ENCODE data around the gene PLCH1. TPM values are rescaled to one million over a fixed set of nuclear protein-coding genes. Genes with fewer than 3 reads are reported as not detected.

The PLCH1 gene
- total RNA-seq, 1 experiment from 2014 or later = 4.1 TPM

DNA sequence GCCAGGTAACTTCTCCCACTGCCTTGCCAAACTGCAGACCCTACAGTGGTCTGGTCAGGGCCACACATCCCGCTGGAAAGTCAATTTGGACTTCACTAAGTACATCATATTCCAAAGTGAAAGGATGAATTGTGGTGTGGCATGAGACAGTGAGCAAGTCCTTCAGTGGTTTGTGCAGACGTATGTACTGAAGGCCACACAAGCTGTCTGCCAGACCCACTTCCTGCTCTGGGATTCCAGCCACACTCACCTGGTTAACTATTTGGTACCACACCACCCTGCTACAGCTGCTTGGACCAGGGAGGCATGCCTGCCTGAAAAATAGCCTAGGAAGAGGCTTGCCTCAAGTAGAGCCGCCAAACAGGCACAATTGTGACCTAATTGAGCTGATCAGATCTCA is 357.3 kb downstream of the PLCH1 start:
- ChIA-PET POLR2A (ENCODE audit: unreplicated experiment) (no interaction called here), CTCF (no interaction called here)
- no peak overlapping the region for H3K9ac ChIP-seq (ENCODE audit: low read length)

DNA sequence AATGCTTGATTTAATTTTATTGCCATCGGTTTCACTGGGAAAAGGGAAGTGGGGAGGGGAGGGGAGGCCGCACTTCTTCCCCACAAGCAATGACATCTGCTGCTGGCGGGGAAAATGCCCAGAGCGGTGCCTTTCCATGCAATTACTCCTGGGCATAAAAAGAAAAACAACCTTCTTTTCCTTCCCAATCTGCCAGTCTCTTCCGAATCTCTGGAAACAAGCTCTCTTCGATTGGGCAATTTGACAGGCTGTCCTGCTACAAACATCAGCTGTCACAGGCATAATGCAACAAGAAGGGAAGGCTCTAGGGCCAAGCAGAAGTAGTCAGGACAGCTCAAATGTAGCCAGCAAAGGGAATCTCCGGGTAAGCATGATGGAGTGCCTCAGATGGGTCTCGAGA is 358.0 kb downstream of the PLCH1 start:
- TF ChIP-seq, protein P1, sequence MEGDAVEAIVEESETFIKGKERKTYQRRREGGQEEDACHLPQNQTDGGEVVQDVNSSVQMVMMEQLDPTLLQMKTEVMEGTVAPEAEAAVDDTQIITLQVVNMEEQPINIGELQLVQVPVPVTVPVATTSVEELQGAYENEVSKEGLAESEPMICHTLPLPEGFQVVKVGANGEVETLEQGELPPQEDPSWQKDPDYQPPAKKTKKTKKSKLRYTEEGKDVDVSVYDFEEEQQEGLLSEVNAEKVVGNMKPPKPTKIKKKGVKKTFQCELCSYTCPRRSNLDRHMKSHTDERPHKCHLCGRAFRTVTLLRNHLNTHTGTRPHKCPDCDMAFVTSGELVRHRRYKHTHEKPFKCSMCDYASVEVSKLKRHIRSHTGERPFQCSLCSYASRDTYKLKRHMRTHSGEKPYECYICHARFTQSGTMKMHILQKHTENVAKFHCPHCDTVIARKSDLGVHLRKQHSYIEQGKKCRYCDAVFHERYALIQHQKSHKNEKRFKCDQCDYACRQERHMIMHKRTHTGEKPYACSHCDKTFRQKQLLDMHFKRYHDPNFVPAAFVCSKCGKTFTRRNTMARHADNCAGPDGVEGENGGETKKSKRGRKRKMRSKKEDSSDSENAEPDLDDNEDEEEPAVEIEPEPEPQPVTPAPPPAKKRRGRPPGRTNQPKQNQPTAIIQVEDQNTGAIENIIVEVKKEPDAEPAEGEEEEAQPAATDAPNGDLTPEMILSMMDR (conservative IDR thresholded peaks at IDR 0.05; ENCODE audit: low read depth, low read length) = no peak
- TF ChIP-seq EZH2phosphoT487 (IDR thresholded peaks at IDR 0.05; ENCODE audit: borderline replicate concordance, low read length) = no peak
- TF ChIP-seq EZH2 (IDR thresholded peaks at IDR 0.05; ENCODE audit: low read length, unreplicated experiment) = no peak
- CTCF ChIA-PET = no interaction called here
- H3K27me3 ChIP-seq (ENCODE audit: low read length) = no peaks in the 10 kb centered on the region
- H3K4me1 ChIP-seq (ENCODE audit: insufficient read depth, low read length) = peaks cover 20% of the 10 kb centered on the region
- H3K9me2 ChIP-seq (replicated peaks; ENCODE audit: low read length) = no peaks in the 10 kb centered on the region
- intact Hi-C loops (cut with micrococcal nuclease) = loop anchor here (10.0 kb wide), 3 partner anchors 108 to 468 kb away; partner anchors contain the start of gene SLC33A1
- BruUV-seq (replicated peaks) = no TSS peak
- H3K4me2 ChIP-seq (ENCODE audit: low read length) = no peak overlapping the region
- H3K9me3 ChIP-seq (ENCODE audit: low read length) = no peaks in the 10 kb centered on the region
- no peaks in the 10 kb centered on the region for H3F3A ChIP-seq (ENCODE audit: low read length, unreplicated experiment)
- H3K36me3 ChIP-seq (ENCODE audit: low read depth, low read length) = no peaks in the 10 kb centered on the region
- no peak overlapping the region for H3K27ac ChIP-seq (ENCODE audit: low read length)
- DNase-seq = no peak
- no peak overlapping the region for H3K9ac ChIP-seq (ENCODE audit: low read length)
- no peak overlapping the region for H3K4me3 ChIP-seq (ENCODE audit: low read length)
- no peak overlapping the region for H2AFZ ChIP-seq (ENCODE audit: low read length)
- H4K20me1 ChIP-seq (ENCODE audit: low read length) = no peaks in the 10 kb centered on the region
- POLR2A ChIA-PET (ENCODE audit: unreplicated experiment) = no interaction called here
- no peak for ATAC-seq
- H3K79me2 ChIP-seq (ENCODE audit: low read length) = no peaks in the 10 kb centered on the region

More for the DNA sequence above, 357.3 kb downstream of the PLCH1 start:
- Histone ChIP-seq H3K9me3 (ENCODE audit: low read length) (no peaks in the 10 kb centered on the region), H3K27me3 (ENCODE audit: low read length) (no peaks in the 10 kb centered on the region), H3K36me3 (ENCODE audit: low read depth, low read length) (no peaks in the 10 kb centered on the region), H3K4me1 (ENCODE audit: insufficient read depth, low read length) (peaks cover 26% of the 10 kb centered on the region), H3K79me2 (ENCODE audit: low read length) (no peaks in the 10 kb centered on the region), H3K4me2 (ENCODE audit: low read length) (0 out of 2 replicates have a peak overlapping the region, but pooled peaks have one; percentile 15), H3K4me3 (ENCODE audit: low read length) (no peak overlapping the region), H3K9me2 (replicated peaks; ENCODE audit: low read length) (no peaks in the 10 kb centered on the region), H4K20me1 (ENCODE audit: low read length) (no peaks in the 10 kb centered on the region), H3K27ac (ENCODE audit: low read length) (no peak overlapping the region), H2AFZ (ENCODE audit: low read length) (no peak overlapping the region), H3F3A (ENCODE audit: low read length, unreplicated experiment) (no peaks in the 10 kb centered on the region)
- TF ChIP-seq EZH2 (IDR thresholded peaks at IDR 0.05; ENCODE audit: low read length, unreplicated experiment) (no peak), EZH2phosphoT487 (IDR thresholded peaks at IDR 0.05; ENCODE audit: borderline replicate concordance, low read length) (no peak)
- TF ChIP-seq, protein P1 (conservative IDR thresholded peaks at IDR 0.05; ENCODE audit: low read depth, low read length) = no peak
- ATAC-seq (peak; percentile 37), DNase-seq (peak; percentile 67)
- no TSS peak for BruUV-seq (replicated peaks)
- intact Hi-C loops (cut with micrococcal nuclease) = loop anchor here (10.0 kb wide), 3 partner anchors 107 to 467 kb away; partner anchors contain the start of gene SLC33A1

DNA sequence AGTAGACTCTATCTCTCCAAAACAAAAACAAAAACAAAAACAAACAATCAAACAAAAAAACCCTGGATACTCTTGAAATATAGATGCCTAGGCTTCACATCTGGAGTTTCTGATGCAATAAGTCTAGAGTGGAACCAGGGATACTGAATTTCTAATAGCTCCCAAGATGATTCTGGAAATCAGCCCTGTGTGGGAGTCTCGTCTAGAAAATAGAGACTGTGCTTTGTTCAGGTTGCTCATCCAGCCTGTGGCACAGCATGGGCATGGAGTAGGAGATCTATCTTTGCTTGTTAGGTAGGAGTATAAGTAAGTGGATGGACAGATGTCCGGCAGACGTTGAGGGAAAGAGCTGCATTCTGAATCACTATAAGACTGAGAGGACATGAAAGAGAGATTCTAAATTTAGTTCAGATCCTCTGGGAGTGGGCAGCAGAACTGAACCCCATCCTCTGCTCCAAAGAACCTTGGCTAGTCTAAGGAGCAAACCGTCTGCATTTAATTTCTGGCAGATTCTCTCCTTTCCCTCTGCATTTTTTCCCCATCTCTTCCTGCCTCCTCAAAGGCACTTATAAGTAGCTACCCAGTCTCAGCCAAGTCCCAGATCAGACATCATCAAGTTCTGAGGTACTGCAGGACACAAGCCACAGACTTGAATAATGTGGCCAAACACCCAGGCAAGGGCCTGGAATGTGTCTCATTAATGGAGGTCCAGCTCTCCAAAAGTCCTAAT is 358.8 kb downstream of the PLCH1 start:
- DNase-seq = no peak
- CTCF ChIA-PET = no interaction called here

More for the DNA sequence above, 358.8 kb downstream of the PLCH1 start:
- Histone ChIP-seq H3K4me2 (ENCODE audit: low read length) (no peak overlapping the region), H4K20me1 (ENCODE audit: low read length) (no peaks in the 10 kb centered on the region), H3K9me3 (ENCODE audit: low read length) (no peaks in the 10 kb centered on the region), H3K9me2 (replicated peaks; ENCODE audit: low read length) (no peaks in the 10 kb centered on the region), H3K36me3 (ENCODE audit: low read depth, low read length) (no peaks in the 10 kb centered on the region), H3K79me2 (ENCODE audit: low read length) (no peaks in the 10 kb centered on the region), H3K27ac (ENCODE audit: low read length) (no peak overlapping the region), H3K9ac (ENCODE audit: low read length) (no peak overlapping the region), H3K27me3 (ENCODE audit: low read length) (no peaks in the 10 kb centered on the region), H3F3A (ENCODE audit: low read length, unreplicated experiment) (no peaks in the 10 kb centered on the region), H2AFZ (ENCODE audit: low read length) (no peak overlapping the region), H3K4me1 (ENCODE audit: insufficient read depth, low read length) (peaks cover 12% of the 10 kb centered on the region), H3K4me3 (ENCODE audit: low read length) (no peak overlapping the region)
- intact Hi-C loops (cut with micrococcal nuclease) = loop anchor here (10.0 kb wide), 3 partner anchors 109 to 469 kb away; partner anchors contain the start of gene SLC33A1
- POLR2A ChIA-PET (ENCODE audit: unreplicated experiment) = no interaction called here
- no peak for ATAC-seq
- TF ChIP-seq, protein P1 (conservative IDR thresholded peaks at IDR 0.05; ENCODE audit: low read depth, low read length) = no peak
- TF ChIP-seq EZH2 (IDR thresholded peaks at IDR 0.05; ENCODE audit: low read length, unreplicated experiment) = no peak
- TF ChIP-seq EZH2phosphoT487 (IDR thresholded peaks at IDR 0.05; ENCODE audit: borderline replicate concordance, low read length) = no peak
- no TSS peak for BruUV-seq (replicated peaks)
